MCF 10A (cell line): ENCODE measurements around the gene MACF1. TPM values are rescaled to one million over a fixed set of nuclear protein-coding genes. Genes with fewer than 3 reads are reported as not detected.
A peak's percentile ranks its signal among the peaks of the same experiment; 100 is the strongest.

ENCODE experiments used
- BruUV-seq: library from RNA; stranded (reverse); fragments of 400-500 nt; replicated peaks from 2 replicates; lab custom pipeline; 2021; lab: Mats Ljungman, UMichigan
- CTCF ChIA-PET: fragments of 300-600 bp; sonication (Branson Sonifier 250); formaldehyde crosslinking; extraction: SDS; loops from one replicate; lab custom pipeline; 2021; ENCODE audit warnings: antibody characterized with exemption, inconsistent platforms; lab: Yijun Ruan, JAX
- POLR2A ChIA-PET: fragments of 300-600, 350-650 bp; sonication (Branson Sonifier 250); formaldehyde crosslinking; extraction: SDS; loops from one replicate; lab custom pipeline; 2020; ENCODE audit warnings: antibody characterized with exemption, inconsistent platforms; lab: Yijun Ruan, JAX
- DNase-seq: peaks from one replicate; pipeline ENCODE4 v3.0.0-alpha.2; 2018; ENCODE audit not compliant: unreplicated experiment
- H3K27ac Mint-ChIP-seq: one replicate; pipeline ENCODE4 v1.8.0; 2022; ENCODE audit warnings: mild to moderate bottlenecking, low read depth, mixed read lengths; ENCODE audit not compliant: unreplicated experiment
- H3K27me3 Mint-ChIP-seq: one replicate; pipeline ENCODE4 v1.8.0; 2022; ENCODE audit warnings: mixed read lengths; ENCODE audit not compliant: insufficient read depth, unreplicated experiment
- H3K36me3 Mint-ChIP-seq: one replicate; pipeline ENCODE4 v1.8.0; 2022; ENCODE audit warnings: mild to moderate bottlenecking, moderate library complexity, mixed read lengths; ENCODE audit not compliant: insufficient read depth, unreplicated experiment
- H3K4me1 Mint-ChIP-seq: one replicate; pipeline ENCODE4 v1.8.0; 2022; ENCODE audit warnings: mixed read lengths; ENCODE audit not compliant: insufficient read depth, unreplicated experiment
- H3K4me3 Mint-ChIP-seq: one replicate; pipeline ENCODE4 v1.8.0; 2022; ENCODE audit warnings: mild to moderate bottlenecking, moderate library complexity, mixed read lengths; ENCODE audit not compliant: unreplicated experiment
- H3K9me3 Mint-ChIP-seq: one replicate; pipeline ENCODE4 v1.8.0; 2022; ENCODE audit warnings: mixed read lengths; ENCODE audit not compliant: unreplicated experiment
- intact Hi-C: fragments of 100-400 bp; cut with micrococcal nuclease; formaldehyde crosslinking; loops from 2 replicates; pipeline ENCODE4 v1.14.1; 2022
- total RNA-seq: library from RNA; stranded (reverse); gene quantifications from 2 replicates; pipeline ENCODE4 v1.2.3, GENCODE V29; 2022
- TF ChIP-seq, protein P1 (sequence below): fragments of 200-600 bp; IDR thresholded peaks from one replicate; pipeline ENCODE4 v1.8.0; 2022; ENCODE audit warnings: antibody characterized with exemption, mild to moderate bottlenecking; ENCODE audit not compliant: unreplicated experiment

Gene MACF1
- total RNA-seq, 1 experiment from 2014 or later: 188 TPM

DNA sequence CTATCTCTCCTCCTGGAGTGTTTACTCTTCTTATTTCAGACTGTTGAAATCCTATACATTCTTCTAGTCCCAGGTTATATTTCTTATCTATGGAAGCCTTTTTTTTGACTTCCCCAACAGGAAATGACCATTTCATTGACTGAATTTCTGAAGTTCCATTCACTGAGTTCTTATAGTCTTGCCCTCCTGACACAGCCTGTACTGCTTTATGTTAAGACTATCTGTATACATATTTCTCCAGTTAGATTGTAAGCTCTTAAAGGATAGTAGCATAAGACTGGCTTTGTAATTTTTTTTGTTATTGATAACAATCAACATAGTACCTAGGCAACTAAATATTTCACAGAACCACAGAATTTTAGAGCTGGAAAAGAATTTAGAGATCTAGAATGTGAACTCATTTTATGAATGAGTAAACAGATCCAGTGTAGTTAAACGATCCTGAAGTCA lies 14.9 kb upstream of the MACF1 start:
- Mint-ChIP-seq H3K36me3 (peaks cover 13% of the 10 kb centered on the region), H3K4me1 (peaks cover 56% of the 10 kb centered on the region), H3K9me3 (no peaks in the 10 kb centered on the region), H3K4me3 (no peak overlapping the region), H3K27ac (peak overlapping the region; percentile 96), H3K27me3 (no peaks in the 10 kb centered on the region)
- no peak for DNase-seq
- intact Hi-C loops: loop anchor here (10.0 kb wide), 1 partner anchor 225 kb away; no protein-coding TSS in a partner anchor
- CTCF ChIA-PET: interaction anchor here (0.6 to 6.3 kb wide), 17 partner anchors 10 to 91 kb away, joined by 3 to 141 read pairs (median 8); partner anchors contain the start of gene MACF1
- BruUV-seq: no TSS peak
- TF ChIP-seq, protein P1, sequence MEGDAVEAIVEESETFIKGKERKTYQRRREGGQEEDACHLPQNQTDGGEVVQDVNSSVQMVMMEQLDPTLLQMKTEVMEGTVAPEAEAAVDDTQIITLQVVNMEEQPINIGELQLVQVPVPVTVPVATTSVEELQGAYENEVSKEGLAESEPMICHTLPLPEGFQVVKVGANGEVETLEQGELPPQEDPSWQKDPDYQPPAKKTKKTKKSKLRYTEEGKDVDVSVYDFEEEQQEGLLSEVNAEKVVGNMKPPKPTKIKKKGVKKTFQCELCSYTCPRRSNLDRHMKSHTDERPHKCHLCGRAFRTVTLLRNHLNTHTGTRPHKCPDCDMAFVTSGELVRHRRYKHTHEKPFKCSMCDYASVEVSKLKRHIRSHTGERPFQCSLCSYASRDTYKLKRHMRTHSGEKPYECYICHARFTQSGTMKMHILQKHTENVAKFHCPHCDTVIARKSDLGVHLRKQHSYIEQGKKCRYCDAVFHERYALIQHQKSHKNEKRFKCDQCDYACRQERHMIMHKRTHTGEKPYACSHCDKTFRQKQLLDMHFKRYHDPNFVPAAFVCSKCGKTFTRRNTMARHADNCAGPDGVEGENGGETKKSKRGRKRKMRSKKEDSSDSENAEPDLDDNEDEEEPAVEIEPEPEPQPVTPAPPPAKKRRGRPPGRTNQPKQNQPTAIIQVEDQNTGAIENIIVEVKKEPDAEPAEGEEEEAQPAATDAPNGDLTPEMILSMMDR: no peak
- POLR2A ChIA-PET: interaction anchor here (0.5 to 15.3 kb wide), 9 partner anchors 11 to 87 kb away, joined by 3 to 327 read pairs (median 6); no protein-coding TSS in a partner anchor

DNA sequence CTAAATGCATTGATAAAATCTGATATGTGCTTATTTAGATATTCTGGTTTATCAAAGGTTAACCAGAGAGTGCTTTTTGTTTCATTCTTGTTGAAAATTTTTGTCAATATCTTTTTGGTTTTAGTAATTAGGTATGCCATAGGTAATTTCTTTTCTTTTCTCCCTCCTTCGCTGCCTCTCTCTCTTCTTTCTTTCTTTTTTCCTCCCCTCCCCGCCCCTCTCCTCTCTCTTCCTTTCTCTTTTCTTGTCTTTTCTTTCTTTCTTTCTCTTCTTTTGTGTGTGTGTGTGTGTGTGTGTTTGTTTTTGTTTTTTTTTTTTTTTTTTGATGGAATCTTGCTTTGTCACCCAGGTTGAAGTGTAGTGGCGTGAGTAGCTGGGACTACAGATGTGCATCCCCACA lies 14.4 kb upstream of the MACF1 start:
- TF ChIP-seq, protein P1: no peak
- no peak overlapping the region for H3K4me3 Mint-ChIP-seq
- CTCF ChIA-PET: interaction anchor here (0.7 to 6.3 kb wide), 18 partner anchors 10 to 349 kb away, joined by 3 to 141 read pairs (median 16); partner anchors contain the start of gene MACF1

DNA sequence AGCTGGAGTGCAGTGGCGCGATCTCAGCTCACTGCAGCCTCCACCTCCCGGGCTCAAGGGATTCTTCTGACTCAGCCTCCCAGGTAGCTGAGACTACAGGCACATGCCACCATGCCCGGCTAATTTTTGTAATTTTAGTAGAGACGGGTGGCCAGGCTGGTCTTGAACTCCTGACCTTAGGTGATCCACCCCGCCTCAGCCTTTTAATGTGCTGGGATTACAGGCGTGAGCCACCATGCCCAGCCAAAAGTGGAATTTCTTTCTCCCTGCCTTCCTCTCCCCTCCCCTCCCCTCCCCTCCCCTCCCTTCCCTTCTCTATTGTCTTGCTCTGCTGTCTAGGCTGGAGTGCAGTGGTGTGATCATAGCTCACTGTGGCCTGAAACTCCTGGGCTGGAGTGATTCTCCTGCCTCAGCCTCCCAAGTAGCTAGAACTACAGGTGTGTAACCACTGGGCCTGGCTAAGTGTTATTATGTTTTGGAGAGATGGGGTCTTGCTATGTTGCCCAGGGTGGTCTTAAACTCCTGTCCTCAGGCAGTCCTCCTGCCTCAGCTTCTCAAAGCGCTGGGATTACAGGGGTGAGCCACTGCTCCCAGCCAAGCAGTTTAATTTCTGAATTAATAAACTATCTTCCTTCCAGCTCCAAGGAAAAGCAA lies 10.0 kb upstream of the MACF1 start:
- intact Hi-C loops: loop anchor here (10.0 kb wide), 1 partner anchor 220 kb away; no protein-coding TSS in a partner anchor
- Mint-ChIP-seq H3K27me3 (no peaks in the 10 kb centered on the region), H3K36me3 (peaks cover 13% of the 10 kb centered on the region), H3K9me3 (no peaks in the 10 kb centered on the region), H3K27ac (peak overlapping the region; percentile 84), H3K4me3 (no peak overlapping the region), H3K4me1 (peaks cover 37% of the 10 kb centered on the region)
- TF ChIP-seq, protein P1: no peak
- ChIA-PET POLR2A (interaction anchor here (0.6 to 15.3 kb wide), 8 partner anchors 10 to 372 kb away, joined by 3 to 327 read pairs (median 32); partner anchors contain the start of gene MACF1), CTCF (interaction anchor here (0.6 to 6.3 kb wide), 12 partner anchors 9 to 135 kb away, joined by 3 to 141 read pairs (median 16); no protein-coding TSS in a partner anchor)
- no TSS peak for BruUV-seq
- DNase-seq: no peak

More for the DNA sequence above, 14.4 kb upstream of the MACF1 start:
- intact Hi-C loops: loop anchor here (10.0 kb wide), 1 partner anchor 225 kb away; no protein-coding TSS in a partner anchor
- peaks cover 13% of the 10 kb centered on the region for H3K36me3 Mint-ChIP-seq
- no peaks in the 10 kb centered on the region for H3K27me3 Mint-ChIP-seq
- no peaks in the 10 kb centered on the region for H3K9me3 Mint-ChIP-seq
- no peak for DNase-seq
- H3K27ac Mint-ChIP-seq: peak overlapping the region; percentile 96
- BruUV-seq: no TSS peak
- H3K4me1 Mint-ChIP-seq: peaks cover 58% of the 10 kb centered on the region
- POLR2A ChIA-PET: interaction anchor here (0.5 to 15.3 kb wide), 10 partner anchors 16 to 219 kb away, joined by 3 to 327 read pairs (median 16); no protein-coding TSS in a partner anchor
